Coronary artery (tissue), 2 donors: ENCODE results near the gene LGALS9.
A peak's percentile ranks its signal among the peaks of the same experiment; 100 is the strongest.

Source experiments
- DNase-seq: peaks from one replicate; pipeline ENCODE4 v3.0.0-alpha.2; 2017; ENCODE audit warnings: low spot score
- H3K27ac ChIP-seq, 2 donors: fragments of 200-600 bp; sonication (generic); one replicate each; pipeline ENCODE4 v1.5.1; 2016 to 2019
- H3K4me3 ChIP-seq: fragments of 200-600 bp; sonication (generic); 2 replicates; pipeline ENCODE4 v1.5.1; 2016; ENCODE audit warnings: mild to moderate bottlenecking, moderate library complexity
- CTCF ChIP-seq: fragments of 200-600 bp; sonication (generic); IDR thresholded peaks from one replicate; pipeline ENCODE4 v1.5.1; 2019; ENCODE audit warnings: antibody characterized with exemption

LGALS9 gene

GRCh38 chr17:27630607-27631410 is at the start of gene LGALS9:
TSS of gene LGALS9 (plus strand) at chr17:27631188. CDS start at chr17:27631266, 78 bp downstream.
- H3K4me3 ChIP-seq: peak within 1 kb of the TSS; percentile 57
- DNase-seq: no peak
- H3K27ac ChIP-seq: peak within 1 kb of the TSS in 1 of 2 donors; percentile 79
- no peak for TF ChIP-seq CTCF

- no peak for TF ChIP-seq CTCF
- Histone ChIP-seq H3K4me3 (no peak overlapping the region), H3K27ac (no peak overlapping the region)
- DNase-seq: no peak
Measured at GRCh38 chr17:27582696-27583095, 48.3 kb upstream of the LGALS9 start.

GRCh38 chr17:27585153-27585681 is 45.8 kb upstream of the LGALS9 start:
- Histone ChIP-seq H3K27ac (peak overlapping the region; percentile 11 to 72), H3K4me3 (no peak overlapping the region)
- no peak for DNase-seq
- no peak for TF ChIP-seq CTCF

- DNase-seq: no peak
- TF ChIP-seq CTCF: no peak
- Histone ChIP-seq H3K4me3 (no peak overlapping the region), H3K27ac (peak overlapping the region; percentile 11 to 72)
Measured at GRCh38 chr17:27585792-27586191, 45.2 kb upstream of the LGALS9 start.

- H3K27ac ChIP-seq: peak overlapping the region; percentile 11 to 72
- TF ChIP-seq CTCF: no peak
- H3K4me3 ChIP-seq: no peak overlapping the region
- DNase-seq: no peak
Measured at GRCh38 chr17:27586203-27586721, 44.7 kb upstream of the LGALS9 start.

GRCh38 chr17:27588354-27588753 is 42.6 kb upstream of the LGALS9 start:
- no peak overlapping the region for H3K27ac ChIP-seq
- DNase-seq: no peak
- H3K4me3 ChIP-seq: no peak overlapping the region
- no peak for TF ChIP-seq CTCF

GRCh38 chr17:27590864-27591263 is 40.1 kb upstream of the LGALS9 start:
- no peak for TF ChIP-seq CTCF
- Histone ChIP-seq H3K4me3 (no peak overlapping the region), H3K27ac (no peak overlapping the region)
- no peak for DNase-seq
